Bone marrow (tissue), 2 donors: ENCODE data around the gene PPP3CA.
"Not testable (repeated sequence)": the region's sequence is repeated elsewhere in the genome, so short reads cannot be mapped to it uniquely, and the experiment has no call there.

Source experiments
- DNase-seq, 2 donors: peaks; one replicate each; lab custom pipeline; 2025; lab: John Stamatoyannopoulos, UW

Gene PPP3CA

DNA sequence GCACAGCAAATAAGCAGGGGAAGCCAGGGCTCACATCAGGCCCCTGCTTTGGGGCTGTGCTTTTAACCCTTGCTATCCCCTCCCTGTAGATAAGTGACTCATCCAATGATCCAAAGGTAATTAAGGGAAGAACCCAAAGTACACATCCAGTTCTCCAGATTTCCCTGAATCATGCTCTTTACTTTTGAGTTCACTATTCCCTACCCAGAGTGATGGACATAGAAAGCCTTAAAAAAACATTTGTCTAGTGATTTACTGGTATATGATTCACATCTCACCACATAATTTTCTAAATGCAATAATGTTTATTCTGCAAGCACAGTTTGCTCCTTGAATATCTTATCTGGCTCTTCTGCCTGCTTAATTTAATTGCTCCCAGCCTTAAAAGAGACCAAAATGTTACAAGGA lies 136.2 kb downstream of the PPP3CA start:
- DNase-seq: no peak

- DNase-seq: no peak
Measured at GRCh38 chr4:101210331-101210730, 137.0 kb downstream of the PPP3CA start.

- DNase-seq: no peak
Measured at GRCh38 chr4:101208171-101208570, 139.2 kb downstream of the PPP3CA start.

DNA sequence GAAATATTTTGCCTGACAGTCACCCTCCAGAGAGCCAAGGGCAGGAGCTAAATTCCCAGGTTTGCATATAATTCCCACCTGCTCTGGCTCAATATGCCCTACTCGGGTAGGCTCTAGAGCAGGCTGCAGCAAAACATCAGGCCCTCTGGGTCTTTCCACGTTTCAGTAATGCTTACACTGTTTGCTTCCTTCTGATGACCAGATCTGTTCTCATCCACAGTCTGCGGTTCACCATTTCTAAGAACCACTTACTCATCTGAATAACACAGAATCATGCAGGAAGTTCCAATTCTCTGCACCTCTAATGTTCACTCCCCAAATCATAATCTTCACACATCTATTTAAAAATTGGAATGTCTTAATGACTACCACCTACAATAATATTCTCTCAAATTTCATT lies 141.4 kb downstream of the PPP3CA start:
- peak; percentile 5 to 80 for DNase-seq

GRCh38 chr4:101201421-101201820 lies 145.9 kb downstream of the PPP3CA start:
- no peak for DNase-seq

- peak in 1 of 2 donors; percentile 69 for DNase-seq
Measured at GRCh38 chr4:101200561-101200960, 146.8 kb downstream of the PPP3CA start.

- no peak for DNase-seq
Measured at GRCh38 chr4:101199507-101200285, 147.6 kb downstream of the PPP3CA start.

DNA sequence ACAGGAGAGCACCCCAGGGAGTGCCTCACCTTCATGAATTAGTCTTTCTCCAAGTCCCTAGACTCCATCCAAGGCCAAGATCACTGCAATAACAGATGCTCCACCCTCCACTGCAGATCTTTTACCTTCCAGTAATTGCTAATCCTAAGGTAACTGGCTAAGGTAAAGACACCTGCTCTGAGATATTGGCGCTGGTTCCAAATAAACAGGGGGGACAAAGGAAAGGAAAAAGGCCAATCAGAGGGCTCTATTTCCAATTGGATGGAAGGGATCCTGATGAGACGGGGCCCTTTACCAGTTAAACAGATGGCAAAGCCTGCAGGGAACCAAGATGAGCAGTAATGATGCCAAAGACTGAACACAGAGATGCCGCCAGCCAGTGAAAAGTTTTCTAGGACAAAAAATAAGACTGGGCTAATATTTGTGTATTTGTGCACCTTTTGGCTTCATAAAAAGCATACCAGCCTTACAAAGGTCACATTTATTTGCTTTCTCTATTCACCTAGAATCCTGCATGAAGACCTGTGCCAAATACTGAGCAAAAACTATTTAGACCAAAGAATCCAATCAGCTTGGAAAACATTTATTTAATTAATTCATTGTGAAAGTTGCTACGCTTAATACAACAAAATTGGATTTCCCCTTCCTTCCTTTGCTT lies 148.5 kb downstream of the PPP3CA start:
- DNase-seq: no peak

- no peak for DNase-seq
Measured at GRCh38 chr4:101197350-101197749, 150.0 kb downstream of the PPP3CA start.

- no peak for DNase-seq
Measured at GRCh38 chr4:101192244-101192643, 155.1 kb downstream of the PPP3CA start.

GRCh38 chr4:101191302-101192098 lies 155.8 kb downstream of the PPP3CA start:
- DNase-seq: no peak

GRCh38 chr4:101190751-101191150 lies 156.6 kb downstream of the PPP3CA start:
- no peak for DNase-seq

- DNase-seq: no peak
Measured at GRCh38 chr4:101188906-101189305, 158.4 kb downstream of the PPP3CA start.

DNA sequence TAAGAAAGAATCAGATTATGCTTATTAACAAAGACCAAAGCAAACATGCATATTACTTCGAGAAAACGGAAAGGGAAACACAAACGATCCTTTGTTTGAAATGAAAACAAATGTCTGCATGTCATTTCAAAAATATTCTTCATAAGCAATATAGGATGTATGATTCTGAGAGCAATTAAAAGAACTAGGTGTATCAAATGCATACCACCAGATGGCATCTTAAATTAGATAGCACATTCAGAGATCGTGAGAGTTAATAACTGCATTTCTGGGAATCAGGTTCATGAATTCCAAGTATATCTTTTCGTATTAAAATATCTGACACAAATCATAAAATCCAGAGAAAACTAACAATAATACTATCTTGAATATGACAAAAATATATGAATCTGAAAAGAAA lies 159.5 kb downstream of the PPP3CA start:
- DNase-seq: peak in 1 of 2 donors; percentile 29

DNA sequence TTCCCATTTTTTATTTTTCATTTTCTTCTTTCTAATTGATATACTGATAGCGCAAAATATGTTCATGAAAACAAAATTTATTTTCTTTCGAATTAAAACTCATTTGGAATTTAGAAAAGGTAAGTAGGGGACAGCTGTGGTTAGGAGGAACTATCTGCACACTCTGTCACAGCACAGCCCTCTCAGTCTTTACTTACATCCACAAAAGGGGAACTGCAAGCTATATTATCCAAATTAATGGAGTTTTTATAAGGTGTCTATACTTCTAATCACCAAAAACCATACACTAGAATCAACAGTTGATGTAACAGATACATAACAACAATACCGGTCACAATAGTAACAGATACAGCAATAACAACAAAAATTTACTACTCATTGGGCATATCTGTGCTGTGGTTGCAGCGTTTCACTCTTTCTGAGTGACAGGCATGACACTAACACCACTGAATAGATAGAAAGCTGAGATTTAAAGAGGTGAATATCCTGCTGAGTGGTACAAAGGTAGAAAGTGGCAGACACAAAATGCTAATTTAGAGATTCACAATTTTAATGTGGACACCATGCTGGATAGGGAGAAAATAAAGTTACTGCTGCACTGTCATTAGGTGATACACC lies 160.7 kb downstream of the PPP3CA start:
- peak in 1 of 2 donors; percentile 18 for DNase-seq

DNA sequence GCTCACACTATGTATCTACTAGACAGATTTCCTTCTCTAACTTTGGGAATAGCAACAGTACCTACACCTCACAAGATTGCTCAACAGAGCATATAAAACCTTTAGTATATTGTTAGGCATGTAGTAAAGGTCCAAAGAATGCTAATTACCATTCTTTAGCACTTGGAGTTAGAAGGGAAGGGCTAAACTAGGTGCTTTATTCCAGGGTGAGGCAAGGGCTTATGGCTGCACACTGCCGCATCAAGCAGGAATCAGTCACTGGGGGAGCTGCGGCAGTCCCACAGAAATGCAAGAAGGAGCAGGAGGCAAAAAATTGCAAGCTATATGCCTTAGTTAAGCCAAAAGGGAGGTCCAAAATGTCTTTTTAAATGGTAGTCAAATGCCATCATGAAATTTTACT lies 162.7 kb downstream of the PPP3CA start:
- no peak for DNase-seq

DNA sequence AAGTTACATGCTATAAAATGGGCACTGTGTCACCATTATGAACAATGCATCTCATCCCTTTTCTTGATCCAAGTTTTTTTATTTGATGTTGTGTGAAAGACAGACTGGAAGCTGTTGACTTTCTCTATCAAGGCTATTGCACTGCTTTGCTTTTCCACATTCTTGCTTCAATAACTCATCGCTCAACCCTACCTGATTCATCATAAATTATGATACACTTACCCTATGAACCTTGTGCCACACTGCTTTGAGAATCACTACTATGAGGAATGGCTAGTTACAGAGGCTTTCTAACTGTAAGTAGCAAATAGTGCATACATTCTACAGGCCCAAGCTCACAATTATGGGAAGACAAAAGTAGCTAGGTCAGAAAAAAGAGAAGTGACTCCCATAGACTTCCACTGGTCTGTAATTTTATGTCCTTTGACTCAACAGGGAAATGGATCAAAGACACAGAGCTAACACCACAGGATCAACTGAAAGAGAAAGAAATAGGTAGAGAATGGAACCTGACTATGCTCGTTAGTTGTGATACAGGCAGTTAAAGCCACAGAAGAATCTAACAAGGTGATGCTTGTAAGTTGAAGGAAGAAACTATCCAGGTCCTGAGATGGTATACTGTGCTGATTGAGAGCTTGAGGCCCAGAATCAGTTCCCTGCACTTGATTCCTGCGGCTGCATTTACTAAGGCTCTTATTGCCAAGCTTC lies 163.5 kb downstream of the PPP3CA start:
- no peak for DNase-seq

GRCh38 chr4:101183221-101183620 lies 164.1 kb downstream of the PPP3CA start:
- no peak for DNase-seq

DNA sequence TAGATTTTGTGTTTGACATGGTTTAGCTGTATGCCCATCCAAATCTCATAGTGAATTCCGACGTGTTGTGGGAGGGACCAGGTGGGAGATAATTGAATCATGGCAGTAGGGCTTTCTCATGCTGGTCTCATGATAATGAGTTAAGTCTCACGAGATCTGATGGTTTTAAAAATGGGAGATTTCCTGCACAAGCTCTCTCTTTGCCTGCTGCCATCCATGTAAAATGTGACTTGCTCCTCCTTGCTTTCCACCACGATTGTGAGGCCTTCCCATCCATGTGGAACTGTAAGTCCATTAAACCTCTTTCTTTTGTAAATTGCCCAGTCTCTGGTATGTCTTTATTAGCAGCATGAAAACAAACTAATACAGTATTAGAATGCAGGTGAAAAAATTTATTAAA lies 164.6 kb downstream of the PPP3CA start:
- DNase-seq: not testable (repeated sequence)

- DNase-seq: no peak
Measured at GRCh38 chr4:101178731-101179130, 168.6 kb downstream of the PPP3CA start.

DNA sequence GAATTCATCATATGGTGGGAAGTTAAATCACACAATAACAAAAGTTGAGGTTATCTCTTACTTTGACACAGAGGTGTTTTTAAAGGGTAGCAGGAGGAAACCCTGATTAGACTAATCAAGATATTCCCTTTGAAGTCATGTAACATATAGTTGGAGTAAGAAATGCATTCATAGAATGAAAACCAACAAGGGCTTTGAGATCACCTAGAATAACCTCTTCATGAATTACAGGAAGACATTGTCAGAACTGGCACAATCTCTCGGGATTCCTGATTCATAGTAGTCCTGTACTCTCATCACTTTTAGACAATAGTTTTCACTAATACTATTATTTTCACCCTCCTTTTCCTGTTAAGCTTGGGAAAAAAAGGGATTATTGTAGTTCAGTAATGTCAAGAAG lies 170.2 kb downstream of the PPP3CA start:
- no peak for DNase-seq
